GM21447 (cell line): ENCODE results near the gene SMAD3.
A peak's percentile ranks its signal among the peaks of the same experiment; 100 is the strongest.

Source experiments
- ATAC-seq: cut with Tn5 transposase; IDR thresholded peaks from one replicate; pipeline ENCODE4 v1.9.1; 2021; ENCODE audit not compliant: unreplicated experiment

SMAD3 gene

GRCh38 chr15:67124911-67125588 lies 59.6 kb downstream of the SMAD3 start:
- ATAC-seq, result no peak

- no peak for ATAC-seq
These were observed 60.4 kb downstream of the SMAD3 start for GRCh38 chr15:67125589-67126502.

GRCh38 chr15:67126551-67127330 lies 61.3 kb downstream of the SMAD3 start:
- ATAC-seq, result no peak

- no peak for ATAC-seq
These were observed 61.9 kb downstream of the SMAD3 start for GRCh38 chr15:67127331-67127664.

GRCh38 chr15:67127965-67128364 lies 62.6 kb downstream of the SMAD3 start:
- ATAC-seq, result no peak

GRCh38 chr15:67130166-67130565 lies 64.8 kb downstream of the SMAD3 start:
- no peak for ATAC-seq

GRCh38 chr15:67130673-67131601 lies 65.5 kb downstream of the SMAD3 start:
- ATAC-seq, result no peak

- ATAC-seq, result no peak
These were observed 66.9 kb downstream of the SMAD3 start for GRCh38 chr15:67132276-67132675.

- ATAC-seq, result no peak
These were observed 67.6 kb downstream of the SMAD3 start for GRCh38 chr15:67133026-67133425.

GRCh38 chr15:67133738-67134066 lies 68.3 kb downstream of the SMAD3 start:
- no peak for ATAC-seq

- ATAC-seq, result peak; percentile 80
These were observed 68.9 kb downstream of the SMAD3 start for GRCh38 chr15:67134067-67134838.

GRCh38 chr15:67134871-67135492 lies 69.6 kb downstream of the SMAD3 start:
- ATAC-seq, result no peak

- ATAC-seq, result no peak
These were observed 70.1 kb downstream of the SMAD3 start for GRCh38 chr15:67135494-67135893.

- ATAC-seq, result no peak
These were observed 71.4 kb downstream of the SMAD3 start for GRCh38 chr15:67136802-67137201.

- ATAC-seq, result no peak
These were observed 71.9 kb downstream of the SMAD3 start for GRCh38 chr15:67137319-67137718.

GRCh38 chr15:67137951-67138848 lies 72.8 kb downstream of the SMAD3 start:
- ATAC-seq, result no peak

GRCh38 chr15:67138891-67139855 lies 73.8 kb downstream of the SMAD3 start:
- no peak for ATAC-seq
